ENCODE data around the gene SUSD5.

Gene SUSD5

GRCh38 chr3:33233884-33234283 lies 15.3 kb upstream of the SUSD5 start:
- no peak for TF ChIP-seq REST (IDR thresholded peaks at IDR 0.05; ENCODE audit: insufficient read depth in 1 of 2, low read depth in 2 of 2, low read length in 2 of 2)
- TF ChIP-seq FOXP2 (optimal IDR thresholded peaks at IDR 0.05; ENCODE audit: borderline replicate concordance, extremely low read depth, extremely low read length, insufficient read depth): no peak
- TF ChIP-seq TAF1 (IDR thresholded peaks at IDR 0.05; ENCODE audit: borderline replicate concordance, insufficient read depth, low read length): no peak
- no peak for TF ChIP-seq SIN3A (IDR thresholded peaks at IDR 0.05; ENCODE audit: borderline replicate concordance, insufficient read depth, low read length)
- no peak for TF ChIP-seq POLR2AphosphoS5 (IDR thresholded peaks at IDR 0.05; ENCODE audit: low read depth, low read length)

GRCh38 chr3:33231756-33232465 lies 13.3 kb upstream of the SUSD5 start:
- TF ChIP-seq FOXP2 (optimal IDR thresholded peaks at IDR 0.05; ENCODE audit: borderline replicate concordance, extremely low read depth, extremely low read length, insufficient read depth) (no peak), POLR2AphosphoS5 (IDR thresholded peaks at IDR 0.05; ENCODE audit: low read depth, low read length) (no peak), SIN3A (IDR thresholded peaks at IDR 0.05; ENCODE audit: borderline replicate concordance, insufficient read depth, low read length) (no peak), REST (IDR thresholded peaks at IDR 0.05; ENCODE audit: insufficient read depth in 1 of 2, low read depth in 2 of 2, low read length in 2 of 2) (no peak), TAF1 (IDR thresholded peaks at IDR 0.05; ENCODE audit: borderline replicate concordance, insufficient read depth, low read length) (no peak)

GRCh38 chr3:33229947-33230346 lies 11.3 kb upstream of the SUSD5 start:
- no peak for TF ChIP-seq REST (IDR thresholded peaks at IDR 0.05; ENCODE audit: insufficient read depth in 1 of 2, low read depth in 2 of 2, low read length in 2 of 2)
- no peak for TF ChIP-seq SIN3A (IDR thresholded peaks at IDR 0.05; ENCODE audit: borderline replicate concordance, insufficient read depth, low read length)
- TF ChIP-seq POLR2AphosphoS5 (IDR thresholded peaks at IDR 0.05; ENCODE audit: low read depth, low read length): no peak
- no peak for TF ChIP-seq FOXP2 (optimal IDR thresholded peaks at IDR 0.05; ENCODE audit: borderline replicate concordance, extremely low read depth, extremely low read length, insufficient read depth)
- no peak for TF ChIP-seq TAF1 (IDR thresholded peaks at IDR 0.05; ENCODE audit: borderline replicate concordance, insufficient read depth, low read length)

GRCh38 chr3:33229066-33229465 lies 10.5 kb upstream of the SUSD5 start:
- TF ChIP-seq POLR2AphosphoS5 (IDR thresholded peaks at IDR 0.05; ENCODE audit: low read depth, low read length): no peak
- TF ChIP-seq SIN3A (IDR thresholded peaks at IDR 0.05; ENCODE audit: borderline replicate concordance, insufficient read depth, low read length): no peak
- no peak for TF ChIP-seq FOXP2 (optimal IDR thresholded peaks at IDR 0.05; ENCODE audit: borderline replicate concordance, extremely low read depth, extremely low read length, insufficient read depth)
- TF ChIP-seq TAF1 (IDR thresholded peaks at IDR 0.05; ENCODE audit: borderline replicate concordance, insufficient read depth, low read length): no peak
- no peak for TF ChIP-seq REST (IDR thresholded peaks at IDR 0.05; ENCODE audit: insufficient read depth in 1 of 2, low read depth in 2 of 2, low read length in 2 of 2)
